Testis (tissue), 2 donors: ENCODE results near the gene NR5A1.

Source experiments
- POLR2A ChIP-seq: fragments of 450-650 bp; IDR thresholded peaks from one replicate; pipeline ENCODE4 v1.6.1; 2017; ENCODE audit warnings: antibody characterized with exemption, mild to moderate bottlenecking, moderate library complexity
- TF ChIP-seq, protein P1 (sequence below), 3 experiments: fragments of 450-650 bp in 2 of 3; fragments of 200-600 bp in 1 of 3; sonication (generic) in 1 of 3; IDR thresholded peaks; one replicate each; pipeline ENCODE4 v1.5.1; 2016 to 2019; ENCODE audit warnings: antibody characterized with exemption in 3 of 3, mild to moderate bottlenecking in 2 of 3, moderate library complexity in 1 of 3

DNA sequence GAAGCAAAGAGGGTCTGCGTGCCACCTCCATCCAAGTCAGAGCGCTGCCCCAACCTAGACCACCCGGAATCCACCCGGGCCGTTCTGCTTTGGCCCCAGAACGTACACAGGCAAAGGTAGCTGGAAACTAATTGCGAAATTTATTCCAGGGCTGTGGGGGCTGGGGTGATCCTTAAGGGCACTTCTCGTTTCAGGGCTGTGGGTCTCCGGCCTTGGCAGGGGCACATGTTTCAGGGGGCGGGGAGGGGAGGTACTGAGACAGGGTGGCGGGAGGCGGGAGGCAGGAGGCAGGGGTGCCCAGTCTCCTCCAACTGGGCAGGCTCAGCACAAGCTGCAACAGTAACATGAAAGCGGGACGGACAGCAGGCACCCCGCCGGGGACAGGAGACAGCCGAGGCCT, 26.1 kb downstream of the NR5A1 start:
- TF ChIP-seq, protein P1, sequence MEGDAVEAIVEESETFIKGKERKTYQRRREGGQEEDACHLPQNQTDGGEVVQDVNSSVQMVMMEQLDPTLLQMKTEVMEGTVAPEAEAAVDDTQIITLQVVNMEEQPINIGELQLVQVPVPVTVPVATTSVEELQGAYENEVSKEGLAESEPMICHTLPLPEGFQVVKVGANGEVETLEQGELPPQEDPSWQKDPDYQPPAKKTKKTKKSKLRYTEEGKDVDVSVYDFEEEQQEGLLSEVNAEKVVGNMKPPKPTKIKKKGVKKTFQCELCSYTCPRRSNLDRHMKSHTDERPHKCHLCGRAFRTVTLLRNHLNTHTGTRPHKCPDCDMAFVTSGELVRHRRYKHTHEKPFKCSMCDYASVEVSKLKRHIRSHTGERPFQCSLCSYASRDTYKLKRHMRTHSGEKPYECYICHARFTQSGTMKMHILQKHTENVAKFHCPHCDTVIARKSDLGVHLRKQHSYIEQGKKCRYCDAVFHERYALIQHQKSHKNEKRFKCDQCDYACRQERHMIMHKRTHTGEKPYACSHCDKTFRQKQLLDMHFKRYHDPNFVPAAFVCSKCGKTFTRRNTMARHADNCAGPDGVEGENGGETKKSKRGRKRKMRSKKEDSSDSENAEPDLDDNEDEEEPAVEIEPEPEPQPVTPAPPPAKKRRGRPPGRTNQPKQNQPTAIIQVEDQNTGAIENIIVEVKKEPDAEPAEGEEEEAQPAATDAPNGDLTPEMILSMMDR (IDR thresholded peaks at IDR 0.05), result no peak
- TF ChIP-seq POLR2A, result no peak
